OCI-LY1 (cell line): ENCODE results near the gene PKIG.
A peak's percentile ranks its signal among the peaks of the same experiment; 100 is the strongest.

Source experiments
- H2AFZ ChIP-seq: fragments of 200-600 bp; sonication (generic), shearing (Covaris generic); 2 replicates; pipeline ENCODE4 v1.6.0; 2014; ENCODE audit warnings: antibody characterized with exemption, mild to moderate bottlenecking, low read length
- H3F3A ChIP-seq: fragments of 200-600 bp; sonication (generic), shearing (Covaris generic); 2 replicates; pipeline ENCODE4 v1.6.0; 2014; ENCODE audit warnings: mild to moderate bottlenecking, antibody characterized with exemption, low read length, moderate library complexity; ENCODE audit not compliant: insufficient read depth
- H3K27ac ChIP-seq: fragments of 200-600 bp; sonication (generic); 2 replicates; pipeline ENCODE4 v1.5.1; 2014; ENCODE audit warnings: low read length, mixed run types, mild to moderate bottlenecking, low read depth; ENCODE audit not compliant: poor library complexity, severe bottlenecking
- H3K27me3 ChIP-seq: fragments of 200-600 bp; sonication (generic); 2 replicates; pipeline ENCODE4 v1.6.0; 2014; ENCODE audit warnings: antibody characterized with exemption, mild to moderate bottlenecking, low read length, moderate library complexity; ENCODE audit not compliant: insufficient read depth
- H3K36me3 ChIP-seq: fragments of 200-600 bp; sonication (generic); 2 replicates; pipeline ENCODE4 v1.6.1; 2014; ENCODE audit warnings: mild to moderate bottlenecking, antibody characterized with exemption, low read length, moderate library complexity, mixed read lengths; ENCODE audit not compliant: insufficient read depth
- H3K4me1 ChIP-seq: fragments of 200-600 bp; sonication (generic); 2 replicates; pipeline ENCODE4 v1.5.1; 2014; ENCODE audit warnings: mild to moderate bottlenecking, low read length, moderate library complexity; ENCODE audit not compliant: insufficient read depth, severe bottlenecking
- H3K4me2 ChIP-seq: fragments of 200-600 bp; sonication (generic), shearing (Covaris generic); 2 replicates; pipeline ENCODE4 v1.6.1; 2014; ENCODE audit warnings: low read length
- H3K4me3 ChIP-seq: fragments of 200-600 bp; sonication (generic); 2 replicates; pipeline ENCODE4 v1.5.1; 2014; ENCODE audit warnings: low read length, low read depth, mild to moderate bottlenecking, mixed read lengths; ENCODE audit not compliant: poor library complexity, severe bottlenecking
- H3K79me2 ChIP-seq: fragments of 200-600 bp; shearing (Covaris generic); 2 replicates; pipeline ENCODE4 v1.6.1; 2016; ENCODE audit warnings: mixed run types, low read length, mixed read lengths; ENCODE audit not compliant: insufficient read depth
- H3K9ac ChIP-seq: fragments of 200-600 bp; sonication (generic), shearing (Covaris generic); 2 replicates; pipeline ENCODE4 v1.6.1; 2014; ENCODE audit warnings: mild to moderate bottlenecking, low read length, mixed read lengths
- H3K9me2 ChIP-seq: fragments of 200-600 bp; sonication (generic), shearing (Covaris generic); 2 replicates; pipeline ENCODE4 v1.6.1; 2014; ENCODE audit warnings: low read depth, mild to moderate bottlenecking, low read length, mixed read lengths
- H3K9me3 ChIP-seq: fragments of 200-600 bp; shearing (Covaris generic); 2 replicates; pipeline ENCODE4 v1.6.1; 2014; ENCODE audit warnings: low read length, mixed read lengths
- H4K20me1 ChIP-seq: fragments of 200-600 bp; sonication (generic), shearing (Covaris generic); 2 replicates; pipeline ENCODE4 v1.6.0; 2016; ENCODE audit warnings: mild to moderate bottlenecking, low read length; ENCODE audit not compliant: insufficient read depth
- EZH2 ChIP-seq: fragments of 200-600 bp; sonication (generic), shearing (Covaris generic); IDR thresholded peaks from 2 replicates; pipeline ENCODE4 v1.8.0; 2017; ENCODE audit warnings: borderline replicate concordance, mixed run types, mild to moderate bottlenecking, antibody characterized with exemption, low read length, moderate library complexity, mixed read lengths
- TF ChIP-seq, protein P1 (sequence below): fragments of 200-600 bp; sonication (generic), shearing (Covaris generic); IDR thresholded peaks from 2 replicates; pipeline ENCODE4 v1.5.1; 2017; ENCODE audit warnings: mild to moderate bottlenecking, antibody characterized with exemption, low read length, moderate library complexity, mixed read lengths

Gene PKIG

DNA sequence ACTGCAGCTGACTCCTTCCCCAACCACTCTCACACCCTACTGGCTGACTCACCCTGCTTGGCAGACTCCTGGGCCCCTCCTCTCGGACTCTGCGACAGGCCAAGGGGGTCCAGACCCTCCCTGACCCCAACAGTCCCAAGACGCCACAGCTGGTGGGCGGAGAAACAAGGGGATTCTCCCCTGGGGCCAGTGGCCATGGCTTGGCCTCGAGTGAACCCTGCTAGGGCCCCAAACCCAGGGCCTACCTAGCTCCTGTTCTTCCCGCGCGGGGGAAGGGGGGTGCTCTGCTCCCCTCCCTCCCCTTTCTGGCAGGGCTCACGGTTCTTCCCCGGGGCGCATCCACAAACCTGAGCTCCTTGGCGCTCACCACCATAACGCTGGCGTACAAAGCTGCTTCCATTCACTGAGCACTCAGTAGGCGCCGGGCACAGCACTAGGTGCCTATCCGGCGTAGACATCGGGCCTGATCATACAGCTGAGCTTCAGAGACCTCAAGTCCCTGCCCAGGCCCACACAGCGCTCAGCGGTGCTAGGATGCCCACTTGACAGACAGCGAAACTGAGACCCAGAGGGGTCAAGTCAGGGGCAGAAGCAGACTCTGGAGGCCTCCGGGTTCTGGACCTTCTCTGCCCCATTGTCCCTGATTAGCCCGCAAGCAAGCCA is 68.5 kb downstream of the PKIG start:
- 0 out of 2 replicates have a peak overlapping the region, but pooled peaks have one; percentile 70 for H2AFZ ChIP-seq

DNA sequence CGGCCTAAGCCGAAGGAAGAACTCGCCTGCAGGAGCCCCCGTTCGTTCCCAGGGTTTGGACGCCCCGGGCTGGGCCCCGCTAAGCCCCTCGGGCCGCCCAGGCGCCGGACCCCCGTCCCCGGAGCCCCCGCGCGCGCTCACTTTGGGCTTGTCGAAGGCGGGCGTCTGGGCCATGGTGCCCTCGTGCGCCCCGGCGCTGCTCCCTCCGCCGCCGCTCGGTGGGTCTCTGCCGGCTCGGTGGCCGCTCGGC is 69.0 kb downstream of the PKIG start:
- H3F3A ChIP-seq = no peaks in the 10 kb centered on the region
- peak overlapping the region; percentile 95 for H3K4me2 ChIP-seq
- no peaks in the 10 kb centered on the region for H4K20me1 ChIP-seq
- peaks cover 16% of the 10 kb centered on the region; the same call in 1 of the 2 replicates for H3K27me3 ChIP-seq
- peak overlapping the region; percentile 33 for H3K27ac ChIP-seq
- no peaks in the 10 kb centered on the region for H3K9me2 ChIP-seq
- no peaks in the 10 kb centered on the region; the same call in 1 of the 2 replicates for H3K36me3 ChIP-seq
- peak overlapping the region; percentile 90 for H3K9ac ChIP-seq
- H3K9me3 ChIP-seq = no peaks in the 10 kb centered on the region
- H2AFZ ChIP-seq = 0 out of 2 replicates have a peak overlapping the region, but pooled peaks have one; percentile 70
- TF ChIP-seq, protein P1, sequence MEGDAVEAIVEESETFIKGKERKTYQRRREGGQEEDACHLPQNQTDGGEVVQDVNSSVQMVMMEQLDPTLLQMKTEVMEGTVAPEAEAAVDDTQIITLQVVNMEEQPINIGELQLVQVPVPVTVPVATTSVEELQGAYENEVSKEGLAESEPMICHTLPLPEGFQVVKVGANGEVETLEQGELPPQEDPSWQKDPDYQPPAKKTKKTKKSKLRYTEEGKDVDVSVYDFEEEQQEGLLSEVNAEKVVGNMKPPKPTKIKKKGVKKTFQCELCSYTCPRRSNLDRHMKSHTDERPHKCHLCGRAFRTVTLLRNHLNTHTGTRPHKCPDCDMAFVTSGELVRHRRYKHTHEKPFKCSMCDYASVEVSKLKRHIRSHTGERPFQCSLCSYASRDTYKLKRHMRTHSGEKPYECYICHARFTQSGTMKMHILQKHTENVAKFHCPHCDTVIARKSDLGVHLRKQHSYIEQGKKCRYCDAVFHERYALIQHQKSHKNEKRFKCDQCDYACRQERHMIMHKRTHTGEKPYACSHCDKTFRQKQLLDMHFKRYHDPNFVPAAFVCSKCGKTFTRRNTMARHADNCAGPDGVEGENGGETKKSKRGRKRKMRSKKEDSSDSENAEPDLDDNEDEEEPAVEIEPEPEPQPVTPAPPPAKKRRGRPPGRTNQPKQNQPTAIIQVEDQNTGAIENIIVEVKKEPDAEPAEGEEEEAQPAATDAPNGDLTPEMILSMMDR = no peak
- no peak for TF ChIP-seq EZH2
- H3K4me3 ChIP-seq = peak overlapping the region; percentile 81
- H3K79me2 ChIP-seq = no peaks in the 10 kb centered on the region
- peaks cover 58% of the 10 kb centered on the region for H3K4me1 ChIP-seq

More for the DNA sequence above, 68.5 kb downstream of the PKIG start:
- TF ChIP-seq, protein P1 = no peak
- TF ChIP-seq EZH2 = no peak
- Histone ChIP-seq H3K4me1 (peaks cover 63% of the 10 kb centered on the region), H4K20me1 (no peaks in the 10 kb centered on the region), H3K9me3 (no peaks in the 10 kb centered on the region), H3K4me2 (peak overlapping the region; percentile 95), H3F3A (no peaks in the 10 kb centered on the region), H3K36me3 (no peaks in the 10 kb centered on the region; the same call in 1 of the 2 replicates), H3K4me3 (peak overlapping the region; percentile 81), H3K9me2 (no peaks in the 10 kb centered on the region), H3K27ac (peak overlapping the region; percentile 33), H3K27me3 (peaks cover 16% of the 10 kb centered on the region; the same call in 1 of the 2 replicates), H3K79me2 (no peaks in the 10 kb centered on the region), H3K9ac (peak overlapping the region; percentile 90)

DNA sequence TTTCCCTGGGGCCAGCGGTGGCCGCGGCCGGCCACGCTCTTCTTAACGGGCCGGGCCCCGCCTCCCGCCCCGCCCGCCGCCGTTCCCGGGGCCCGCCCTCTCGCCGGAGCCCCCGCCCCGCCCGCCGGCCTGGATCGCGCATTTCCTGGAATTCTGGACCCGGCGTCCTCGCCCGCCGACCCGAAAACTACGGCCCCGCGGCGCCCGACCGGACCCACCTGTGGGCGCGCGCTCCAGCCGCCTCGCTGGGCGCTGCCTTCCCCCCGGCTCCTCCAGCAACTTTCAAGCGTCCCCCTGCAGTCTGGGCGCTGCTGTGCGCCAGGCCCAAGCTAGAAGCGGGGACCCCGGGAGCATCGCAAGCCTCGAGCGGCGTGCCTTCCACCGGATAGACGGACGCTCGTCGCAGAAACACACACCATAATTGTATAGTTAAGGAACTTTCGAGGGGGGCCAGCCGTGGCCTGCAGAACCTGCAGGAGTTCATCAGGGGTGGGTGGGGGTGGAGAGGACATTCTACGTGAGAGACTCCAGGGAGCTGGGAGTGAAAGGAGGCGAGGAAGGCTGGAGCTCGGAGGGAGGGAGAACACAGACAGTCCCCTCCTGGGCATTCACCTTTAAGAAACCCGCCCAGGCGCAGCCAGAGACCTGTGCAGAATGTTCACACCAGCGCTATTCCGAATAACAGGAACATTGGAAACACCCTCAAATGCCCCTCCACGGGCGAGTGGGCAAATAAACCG is 69.5 kb downstream of the PKIG start, which contains the start of gene ADA:
Gene ADA (minus strand): TSS at position 16 of the 740 bp plus-strand sequence. CDS start 92 bp downstream, outside the sequence.
- H3K4me3 ChIP-seq = peak within 1 kb of the TSS; percentile 81
- H3K9me3 ChIP-seq = no peaks in the 10 kb centered on the region
- H3K79me2 ChIP-seq = no peaks in the 10 kb centered on the region
- no peaks in the 10 kb centered on the region for H3K9me2 ChIP-seq
- H3K4me1 ChIP-seq = peaks cover 53% of the 10 kb centered on the region
- H3K9ac ChIP-seq = peak within 1 kb of the TSS; percentile 90
- 0 out of 2 replicates have a peak within 1 kb of the TSS, but pooled peaks have one; percentile 70 for H2AFZ ChIP-seq
- no peaks in the 10 kb centered on the region for H4K20me1 ChIP-seq
- TF ChIP-seq EZH2 = no peak
- TF ChIP-seq, protein P1 = no peak
- H3F3A ChIP-seq = no peaks in the 10 kb centered on the region
- H3K36me3 ChIP-seq = no peaks in the 10 kb centered on the region; the same call in 1 of the 2 replicates
- H3K27me3 ChIP-seq = peaks cover 16% of the 10 kb centered on the region; the same call in 1 of the 2 replicates
- H3K27ac ChIP-seq = peak within 1 kb of the TSS; percentile 33
- H3K4me2 ChIP-seq = peak within 1 kb of the TSS; percentile 95
